HG03103 (cell line): ENCODE results near the gene LRRK2.
"Not testable (repeated sequence)": the region's sequence is repeated elsewhere in the genome, so short reads cannot be mapped to it uniquely, and the experiment has no call there.

ENCODE experiments used
- ATAC-seq: cut with Tn5 transposase; IDR thresholded peaks from one replicate; pipeline ENCODE4 v1.9.1; 2021; ENCODE audit warnings: low read depth; ENCODE audit not compliant: unreplicated experiment

The LRRK2 gene

GRCh38 chr12:40241741-40242140, 16.9 kb downstream of the LRRK2 start:
- ATAC-seq: no peak

GRCh38 chr12:40244526-40245156, 19.8 kb downstream of the LRRK2 start:
- ATAC-seq: not testable (repeated sequence)

GRCh38 chr12:40248034-40248433, 23.2 kb downstream of the LRRK2 start:
- ATAC-seq: no peak

- ATAC-seq: no peak
Measured at GRCh38 chr12:40248585-40249297, 23.9 kb downstream of the LRRK2 start.

GRCh38 chr12:40250652-40251051, 25.9 kb downstream of the LRRK2 start:
- ATAC-seq: not testable (repeated sequence)

- ATAC-seq: no peak
Measured at GRCh38 chr12:40253936-40254335, 29.1 kb downstream of the LRRK2 start.

GRCh38 chr12:40254455-40255085, 29.8 kb downstream of the LRRK2 start:
- ATAC-seq: no peak

GRCh38 chr12:40258371-40258770, 33.6 kb downstream of the LRRK2 start:
- no peak for ATAC-seq

GRCh38 chr12:40261937-40262336, 37.1 kb downstream of the LRRK2 start:
- peak; percentile 80 for ATAC-seq

- ATAC-seq: peak; percentile 69
Measured at GRCh38 chr12:40262657-40263056, 37.9 kb downstream of the LRRK2 start.

GRCh38 chr12:40263616-40264409, 39.0 kb downstream of the LRRK2 start:
- ATAC-seq: peak; percentile 38

GRCh38 chr12:40271981-40272664, 47.3 kb downstream of the LRRK2 start:
- no peak for ATAC-seq

GRCh38 chr12:40281791-40282364, 57.1 kb downstream of the LRRK2 start:
- no peak for ATAC-seq

- ATAC-seq: no peak
Measured at GRCh38 chr12:40286583-40286982, 61.8 kb downstream of the LRRK2 start.

GRCh38 chr12:40287369-40287975, 62.7 kb downstream of the LRRK2 start:
- ATAC-seq: no peak

- no peak for ATAC-seq
Measured at GRCh38 chr12:40292788-40293429, 68.1 kb downstream of the LRRK2 start.

- no peak for ATAC-seq
Measured at GRCh38 chr12:40298341-40298740, 73.5 kb downstream of the LRRK2 start.

GRCh38 chr12:40300490-40300889, 75.7 kb downstream of the LRRK2 start:
- ATAC-seq: no peak

- no peak for ATAC-seq
Measured at GRCh38 chr12:40309001-40309400, 84.2 kb downstream of the LRRK2 start.
